ENCODE results near the gene RBM12. TPM values are rescaled to one million over a fixed set of nuclear protein-coding genes. Genes with fewer than 3 reads are reported as not detected.

The RBM12 gene
- total and polyA plus RNA-seq, 2 experiments from 2014 or later = 18.5 to 36.0 TPM

GRCh38 chr20:35600993-35601973, 63.4 kb downstream of the RBM12 start:
- H3K79me2 ChIP-seq (ENCODE audit: insufficient read depth) = no peaks in the 10 kb centered on the region
- no peaks in the 10 kb centered on the region for H3K9me3 ChIP-seq (ENCODE audit: low read depth)
- peak overlapping the region; percentile 78 for H2AFZ ChIP-seq
- H3F3A ChIP-seq (ENCODE audit: insufficient read depth) = no peaks in the 10 kb centered on the region
- H3K36me3 ChIP-seq (ENCODE audit: low read depth) = no peaks in the 10 kb centered on the region
- H3K4me2 ChIP-seq (ENCODE audit: unreplicated experiment) = peak overlapping the region; percentile 77
- peak; percentile 87 for DNase-seq
- H3K9me2 ChIP-seq (ENCODE audit: insufficient read depth) = no peaks in the 10 kb centered on the region
- no peaks in the 10 kb centered on the region for H4K20me1 ChIP-seq (ENCODE audit: insufficient read depth)
- WGBS, 2 experiments (ENCODE audit: low coverage in 1 of 2, low lambda C conversion rate in 2 of 2, missing lambda C conversion rate in 2 of 2) = 2 to 4% methylated on average over 81 to 91 of the region's 103 CpGs
- in situ Hi-C loops (cut with MboI) = no loop called here
- H3K27me3 ChIP-seq (replicated peaks; ENCODE audit: insufficient read depth) = peaks cover 6% of the 10 kb centered on the region
- no peak for TF ChIP-seq EZH2phosphoT487 (IDR thresholded peaks at IDR 0.05; ENCODE audit: insufficient read depth, low read depth)
- no peak for TF ChIP-seq EZH2 (IDR thresholded peaks at IDR 0.05; ENCODE audit: insufficient read depth, poor library complexity, severe bottlenecking)
- peak overlapping the region; percentile 70 for H3K9ac ChIP-seq
- H3K27ac ChIP-seq = no peak overlapping the region
- H3K4me1 ChIP-seq (ENCODE audit: insufficient read depth) = peaks cover 5% of the 10 kb centered on the region; the same call in 1 of the 2 replicates
- H3K4me3 ChIP-seq = peak overlapping the region; percentile 64

GRCh38 chr20:35600176-35600992, 64.3 kb downstream of the RBM12 start:
- Histone ChIP-seq H3K9me2 (ENCODE audit: insufficient read depth) (no peaks in the 10 kb centered on the region), H4K20me1 (ENCODE audit: insufficient read depth) (no peaks in the 10 kb centered on the region), H3F3A (ENCODE audit: insufficient read depth) (no peaks in the 10 kb centered on the region), H3K27ac (no peak overlapping the region), H3K9ac (peak overlapping the region; percentile 70; the same call in 1 of the 2 replicates), H3K79me2 (ENCODE audit: insufficient read depth) (no peaks in the 10 kb centered on the region), H3K4me3 (peak overlapping the region; percentile 64), H3K9me3 (ENCODE audit: low read depth) (no peaks in the 10 kb centered on the region), H3K4me1 (ENCODE audit: insufficient read depth) (peaks cover 5% of the 10 kb centered on the region; the same call in 1 of the 2 replicates), H3K36me3 (ENCODE audit: low read depth) (no peaks in the 10 kb centered on the region), H3K4me2 (ENCODE audit: unreplicated experiment) (peak overlapping the region; percentile 77), H2AFZ (peak overlapping the region; percentile 78), H3K27me3 (replicated peaks; ENCODE audit: insufficient read depth) (peaks cover 6% of the 10 kb centered on the region)
- in situ Hi-C loops (cut with MboI) = no loop called here
- 33 to 38% methylated on average over 31 to 34 of the region's 34 CpGs for WGBS, 2 experiments (ENCODE audit: low coverage in 1 of 2, low lambda C conversion rate in 2 of 2, missing lambda C conversion rate in 2 of 2)
- TF ChIP-seq EZH2 (IDR thresholded peaks at IDR 0.05; ENCODE audit: insufficient read depth, poor library complexity, severe bottlenecking) = no peak
- no peak for TF ChIP-seq EZH2phosphoT487 (IDR thresholded peaks at IDR 0.05; ENCODE audit: insufficient read depth, low read depth)
- no peak for DNase-seq

GRCh38 chr20:35599776-35600120, 65.0 kb downstream of the RBM12 start:
- no peaks in the 10 kb centered on the region for H3F3A ChIP-seq (ENCODE audit: insufficient read depth)
- peaks cover 6% of the 10 kb centered on the region for H3K27me3 ChIP-seq (replicated peaks; ENCODE audit: insufficient read depth)
- TF ChIP-seq EZH2 (IDR thresholded peaks at IDR 0.05; ENCODE audit: insufficient read depth, poor library complexity, severe bottlenecking) = no peak
- TF ChIP-seq EZH2phosphoT487 (IDR thresholded peaks at IDR 0.05; ENCODE audit: insufficient read depth, low read depth) = no peak
- H4K20me1 ChIP-seq (ENCODE audit: insufficient read depth) = no peaks in the 10 kb centered on the region
- in situ Hi-C loops (cut with MboI) = no loop called here
- H3K4me3 ChIP-seq = no peak overlapping the region
- peaks cover 5% of the 10 kb centered on the region; the same call in 1 of the 2 replicates for H3K4me1 ChIP-seq (ENCODE audit: insufficient read depth)
- no peak overlapping the region for H2AFZ ChIP-seq
- H3K36me3 ChIP-seq (ENCODE audit: low read depth) = no peaks in the 10 kb centered on the region
- no peaks in the 10 kb centered on the region for H3K9me3 ChIP-seq (ENCODE audit: low read depth)
- H3K9me2 ChIP-seq (ENCODE audit: insufficient read depth) = no peaks in the 10 kb centered on the region
- H3K79me2 ChIP-seq (ENCODE audit: insufficient read depth) = no peaks in the 10 kb centered on the region
- no peak overlapping the region for H3K27ac ChIP-seq
- H3K9ac ChIP-seq = no peak overlapping the region
- WGBS, 2 experiments (ENCODE audit: low coverage in 1 of 2, low lambda C conversion rate in 2 of 2, missing lambda C conversion rate in 2 of 2) = 83 to 92% methylated on average over 5 to 9 of the region's 9 CpGs
- DNase-seq = no peak
- no peak overlapping the region for H3K4me2 ChIP-seq (ENCODE audit: unreplicated experiment)

Small RNAs within 50 kb of the gene (small RNA-seq; reads per million reads assigned to genes)
- not detected for gene RNU6-759P (ENCODE audit: low read depth, low replicate concordance)

Other genes with a start within 250 kb of the RBM12 start
- gene GDF5, start 226.7 kb downstream of the RBM12 start, total RNA-seq (2014; rRNA removed; shearing (Covaris generic)) = 2.5 and 3.9 TPM in 2 replicates
- gene GDF5, start 226.7 kb downstream of the RBM12 start, polyA plus RNA-seq (2016; fragmentation: Nextera tagmentation; extraction: Ambion mirVana) = 1.2 and 1.3 TPM in 2 replicates
- gene CEP250, start 209.3 kb downstream of the RBM12 start, total RNA-seq (2014; rRNA removed; shearing (Covaris generic)) = 15.5 and 18.2 TPM in 2 replicates
- gene CEP250, start 209.3 kb downstream of the RBM12 start, polyA plus RNA-seq (2016; fragmentation: Nextera tagmentation; extraction: Ambion mirVana) = 21.7 and 21.8 TPM in 2 replicates
- not detected in 2 replicates for gene C20orf173, start 135.2 kb downstream of the RBM12 start, total RNA-seq (2014; rRNA removed; shearing (Covaris generic))
- gene C20orf173, start 135.2 kb downstream of the RBM12 start, polyA plus RNA-seq (2016; fragmentation: Nextera tagmentation; extraction: Ambion mirVana) = not detected in 2 replicates
- gene ERGIC3, start 122.8 kb downstream of the RBM12 start, total RNA-seq (2014; rRNA removed; shearing (Covaris generic)) = 345 and 477 TPM in 2 replicates
- 261 and 262 TPM in 2 replicates for gene ERGIC3, start 122.8 kb downstream of the RBM12 start, polyA plus RNA-seq (2016; fragmentation: Nextera tagmentation; extraction: Ambion mirVana)
- gene SPAG4, start 49.1 kb downstream of the RBM12 start, total RNA-seq (2014; rRNA removed; shearing (Covaris generic)) = 3.3 and 14.2 TPM in 2 replicates
- 17.3 and 20.9 TPM in 2 replicates for gene SPAG4, start 49.1 kb downstream of the RBM12 start, polyA plus RNA-seq (2016; fragmentation: Nextera tagmentation; extraction: Ambion mirVana)
- gene CPNE1, start within 50 bp of the RBM12 start, total RNA-seq (2014; rRNA removed; shearing (Covaris generic)) = 172 and 205 TPM in 2 replicates
- gene CPNE1, start within 50 bp of the RBM12 start, polyA plus RNA-seq (2016; fragmentation: Nextera tagmentation; extraction: Ambion mirVana) = 166 and 178 TPM in 2 replicates
- gene NFS1, start 34.5 kb upstream of the RBM12 start, total RNA-seq (2014; rRNA removed; shearing (Covaris generic)) = 35.8 and 56.9 TPM in 2 replicates
- 31.5 and 33.3 TPM in 2 replicates for gene NFS1, start 34.5 kb upstream of the RBM12 start, polyA plus RNA-seq (2016; fragmentation: Nextera tagmentation; extraction: Ambion mirVana)
- 148 and 311 TPM in 2 replicates for gene ROMO1, start 34.5 kb upstream of the RBM12 start, total RNA-seq (2014; rRNA removed; shearing (Covaris generic))
- 525 and 543 TPM in 2 replicates for gene ROMO1, start 34.5 kb upstream of the RBM12 start, polyA plus RNA-seq (2016; fragmentation: Nextera tagmentation; extraction: Ambion mirVana)
- gene RBM39, start 77.4 kb upstream of the RBM12 start, total RNA-seq (2014; rRNA removed; shearing (Covaris generic)) = 247 and 390 TPM in 2 replicates
- gene RBM39, start 77.4 kb upstream of the RBM12 start, polyA plus RNA-seq (2016; fragmentation: Nextera tagmentation; extraction: Ambion mirVana) = 227 and 270 TPM in 2 replicates
- 23.3 and 25.0 TPM in 2 replicates for gene PHF20, start 107.1 kb upstream of the RBM12 start, total RNA-seq (2014; rRNA removed; shearing (Covaris generic))
- gene PHF20, start 107.1 kb upstream of the RBM12 start, polyA plus RNA-seq (2016; fragmentation: Nextera tagmentation; extraction: Ambion mirVana) = 35.4 and 37.4 TPM in 2 replicates